Natural killer cell treated with Interleukin-12 subunit alpha and Interleukin-12 subunit beta and Interleukin-15 and Interleukin-18, amount 100 ng/mL, for 72 hours (primary cell): ENCODE data around the gene RAP1B. TPM values are rescaled to one million over a fixed set of nuclear protein-coding genes. Genes with fewer than 3 reads are reported as not detected.

Experiments used
- ATAC-seq, 2 donors: fragments of 150-1000 bp; cut with Tn5 transposase in 1 of 2; sonication (Bioruptor Pico), chemical (Tn5 transposase) in 1 of 2; 2 replicates each; pipeline ENCODE4 v1.10.0; 2021
- DNase-seq: peaks from one replicate; pipeline ENCODE4 v3.0.0; 2022; ENCODE audit warnings: low spot score
- H3K27ac Mint-ChIP-seq, 2 donors: 1 replicate in 1 of 2; 2 replicates in 1 of 2; pipeline ENCODE4 v1.8.0; 2022; ENCODE audit warnings: mixed read lengths in 2 of 2, mild to moderate bottlenecking in 1 of 2, moderate library complexity in 1 of 2
- H3K27me3 Mint-ChIP-seq, 2 donors: 1 replicate in 1 of 2; 2 replicates in 1 of 2; pipeline ENCODE4 v1.8.0; 2022; ENCODE audit warnings: mixed read lengths in 2 of 2
- H3K36me3 Mint-ChIP-seq: one replicate; pipeline ENCODE4 v1.8.0; 2022; ENCODE audit warnings: mixed read lengths
- H3K4me1 Mint-ChIP-seq, 2 donors: 1 replicate in 1 of 2; 2 replicates in 1 of 2; pipeline ENCODE4 v1.8.0; 2022; ENCODE audit warnings: low read depth in 2 of 2, mixed read lengths in 2 of 2, mild to moderate bottlenecking in 1 of 2
- H3K4me3 Mint-ChIP-seq: one replicate; pipeline ENCODE4 v1.8.0; 2022; ENCODE audit warnings: mixed read lengths
- H3K9me3 Mint-ChIP-seq: 2 replicates; pipeline ENCODE4 v1.8.0; 2022; ENCODE audit warnings: mixed read lengths
- total RNA-seq, 2 donors: library from RNA; stranded (reverse); gene quantifications; one replicate each; pipeline ENCODE4 v1.2.3, GENCODE V29; 2022

RAP1B gene
- total RNA-seq = 100 to 1,000 TPM; 328 to 448 TPM

- Mint-ChIP-seq H3K9me3 (no peaks in the 10 kb centered on the region), H3K4me1 (peaks cover 37 to 57% of the 10 kb centered on the region in 2 donors), H3K36me3 (peaks cover 35% of the 10 kb centered on the region), H3K4me3 (peak within 1 kb of the TSS; percentile 99), H3K27me3 (no peaks in the 10 kb centered on the region), H3K27ac (peak within 1 kb of the TSS; percentile 99)
- ATAC-seq (peak; percentile 92 to 94), DNase-seq (peak; percentile 93)
Measured at GRCh38 chr12:68610370-68611093, at the start of gene RAP1B. RAP1B (plus strand) TSS chr12:68610899; CDS start chr12:68648725, 37,826 bp downstream.

- H3K9me3 Mint-ChIP-seq = no peaks in the 10 kb centered on the region
- DNase-seq (no peak), ATAC-seq (no peak)
- no peaks in the 10 kb centered on the region for H3K27me3 Mint-ChIP-seq
- H3K4me3 Mint-ChIP-seq = no peak overlapping the region
- peaks cover 4% of the 10 kb centered on the region for H3K36me3 Mint-ChIP-seq
- peaks cover 32 to 41% of the 10 kb centered on the region in 2 donors for H3K4me1 Mint-ChIP-seq
- H3K27ac Mint-ChIP-seq = no peak overlapping the region
Measured at GRCh38 chr12:68561830-68562229, 48.9 kb upstream of the RAP1B start.

GRCh38 chr12:68564166-68564565 is 46.5 kb upstream of the RAP1B start:
- peak overlapping the region; percentile 59 to 91 for H3K27ac Mint-ChIP-seq
- peak overlapping the region; percentile 36 for H3K4me3 Mint-ChIP-seq
- ATAC-seq (no peak), DNase-seq (no peak)
- no peaks in the 10 kb centered on the region for H3K27me3 Mint-ChIP-seq
- peaks cover 4% of the 10 kb centered on the region for H3K36me3 Mint-ChIP-seq
- peaks cover 28 to 35% of the 10 kb centered on the region in 2 donors for H3K4me1 Mint-ChIP-seq
- no peaks in the 10 kb centered on the region for H3K9me3 Mint-ChIP-seq

- H3K4me3 Mint-ChIP-seq = peak overlapping the region; percentile 42
- H3K27me3 Mint-ChIP-seq = no peaks in the 10 kb centered on the region
- peaks cover 19 to 24% of the 10 kb centered on the region in 2 donors for H3K4me1 Mint-ChIP-seq
Measured at GRCh38 chr12:68565391-68565903, 45.3 kb upstream of the RAP1B start.

GRCh38 chr12:68568922-68569569 is 41.7 kb upstream of the RAP1B start:
- peaks cover 25 to 34% of the 10 kb centered on the region in 2 donors for H3K4me1 Mint-ChIP-seq
- H3K36me3 Mint-ChIP-seq = no peaks in the 10 kb centered on the region
- peak overlapping the region; percentile 14 to 52 for H3K27ac Mint-ChIP-seq
- H3K4me3 Mint-ChIP-seq = no peak overlapping the region
- H3K9me3 Mint-ChIP-seq = no peaks in the 10 kb centered on the region
- H3K27me3 Mint-ChIP-seq = no peaks in the 10 kb centered on the region
- ATAC-seq (no peak), DNase-seq (no peak)

More at GRCh38 chr12:68565391-68565903, 45.3 kb upstream of the RAP1B start:
- H3K9me3 Mint-ChIP-seq = no peaks in the 10 kb centered on the region
- H3K36me3 Mint-ChIP-seq = no peaks in the 10 kb centered on the region
- H3K27ac Mint-ChIP-seq = peak overlapping the region; percentile 59 to 91
- DNase-seq = no peak
- peak; percentile 78 to 81 for ATAC-seq

GRCh38 chr12:68572661-68573060 is 38.0 kb upstream of the RAP1B start:
- H3K4me1 Mint-ChIP-seq = peaks cover 13 to 14% of the 10 kb centered on the region in 2 donors
- H3K36me3 Mint-ChIP-seq = no peaks in the 10 kb centered on the region
- DNase-seq (no peak), ATAC-seq (no peak)
- no peaks in the 10 kb centered on the region for H3K27me3 Mint-ChIP-seq
- no peak overlapping the region for H3K27ac Mint-ChIP-seq
- no peaks in the 10 kb centered on the region for H3K9me3 Mint-ChIP-seq
- no peak overlapping the region for H3K4me3 Mint-ChIP-seq

- DNase-seq = no peak
- peak overlapping the region in 1 of 2 donors; percentile 48 for H3K27ac Mint-ChIP-seq
- H3K4me1 Mint-ChIP-seq = peaks cover 13 to 14% of the 10 kb centered on the region in 2 donors
- no peaks in the 10 kb centered on the region for H3K9me3 Mint-ChIP-seq
- no peaks in the 10 kb centered on the region for H3K36me3 Mint-ChIP-seq
- no peak overlapping the region for H3K4me3 Mint-ChIP-seq
- H3K27me3 Mint-ChIP-seq = no peaks in the 10 kb centered on the region
- ATAC-seq = no peak
Measured at GRCh38 chr12:68573406-68573805, 37.3 kb upstream of the RAP1B start.

- ATAC-seq (no peak), DNase-seq (no peak)
- no peaks in the 10 kb centered on the region for H3K36me3 Mint-ChIP-seq
- no peak overlapping the region for H3K4me3 Mint-ChIP-seq
- H3K27ac Mint-ChIP-seq = no peak overlapping the region
- H3K27me3 Mint-ChIP-seq = no peaks in the 10 kb centered on the region
- H3K9me3 Mint-ChIP-seq = no peaks in the 10 kb centered on the region
- H3K4me1 Mint-ChIP-seq = peaks cover 0 to 6% of the 10 kb centered on the region in 2 donors
Measured at GRCh38 chr12:68577949-68578348, 32.8 kb upstream of the RAP1B start.

- Mint-ChIP-seq H3K36me3 (no peaks in the 10 kb centered on the region), H3K4me3 (no peak overlapping the region), H3K27me3 (no peaks in the 10 kb centered on the region), H3K27ac (peak overlapping the region in 1 of 2 donors; percentile 35), H3K4me1 (peaks cover 0 to 5% of the 10 kb centered on the region in 2 donors), H3K9me3 (no peaks in the 10 kb centered on the region)
- ATAC-seq = no peak
- no peak for DNase-seq
Measured at GRCh38 chr12:68578765-68579164, 31.9 kb upstream of the RAP1B start.

- H3K36me3 Mint-ChIP-seq = no peaks in the 10 kb centered on the region
- no peak overlapping the region for H3K4me3 Mint-ChIP-seq
- DNase-seq (no peak), ATAC-seq (no peak)
- H3K4me1 Mint-ChIP-seq = peaks cover 0 to 5% of the 10 kb centered on the region in 2 donors
- H3K27me3 Mint-ChIP-seq = no peaks in the 10 kb centered on the region
- no peaks in the 10 kb centered on the region for H3K9me3 Mint-ChIP-seq
- peak overlapping the region in 1 of 2 donors; percentile 35 for H3K27ac Mint-ChIP-seq
Measured at GRCh38 chr12:68579254-68579653, 31.4 kb upstream of the RAP1B start.

GRCh38 chr12:68580911-68581310 is 29.8 kb upstream of the RAP1B start:
- H3K27me3 Mint-ChIP-seq = no peaks in the 10 kb centered on the region
- no peaks in the 10 kb centered on the region for H3K9me3 Mint-ChIP-seq
- H3K36me3 Mint-ChIP-seq = no peaks in the 10 kb centered on the region
- no peak overlapping the region for H3K4me3 Mint-ChIP-seq
- peaks cover 1 to 13% of the 10 kb centered on the region in 2 donors for H3K4me1 Mint-ChIP-seq
- ATAC-seq = no peak
- no peak overlapping the region for H3K27ac Mint-ChIP-seq
- DNase-seq = no peak

- no peaks in the 10 kb centered on the region for H3K9me3 Mint-ChIP-seq
- ATAC-seq (no peak), DNase-seq (no peak)
- H3K4me3 Mint-ChIP-seq = no peak overlapping the region
- peaks cover 6 to 20% of the 10 kb centered on the region in 2 donors for H3K4me1 Mint-ChIP-seq
- H3K27ac Mint-ChIP-seq = no peak overlapping the region
- no peaks in the 10 kb centered on the region for H3K36me3 Mint-ChIP-seq
- H3K27me3 Mint-ChIP-seq = no peaks in the 10 kb centered on the region
Measured at GRCh38 chr12:68581926-68582325, 28.8 kb upstream of the RAP1B start.

GRCh38 chr12:68585966-68586365 is 24.7 kb upstream of the RAP1B start:
- Mint-ChIP-seq H3K27me3 (no peaks in the 10 kb centered on the region), H3K4me3 (peak overlapping the region; percentile 36), H3K36me3 (peaks cover 13% of the 10 kb centered on the region), H3K27ac (peak overlapping the region in 1 of 2 donors; percentile 78), H3K9me3 (peaks cover 5% of the 10 kb centered on the region), H3K4me1 (peaks cover 23 to 29% of the 10 kb centered on the region in 2 donors)
- ATAC-seq (no peak), DNase-seq (no peak)

- H3K27me3 Mint-ChIP-seq = no peaks in the 10 kb centered on the region
- DNase-seq = peak; percentile 72
- H3K4me3 Mint-ChIP-seq = peak overlapping the region; percentile 66
- peak; percentile 96 to 97 for ATAC-seq
- peaks cover 37 to 44% of the 10 kb centered on the region in 2 donors for H3K4me1 Mint-ChIP-seq
- peak overlapping the region; percentile 77 to 80 for H3K27ac Mint-ChIP-seq
- H3K9me3 Mint-ChIP-seq = peaks cover 5% of the 10 kb centered on the region
- H3K36me3 Mint-ChIP-seq = peaks cover 17% of the 10 kb centered on the region
Measured at GRCh38 chr12:68587448-68587873, 23.2 kb upstream of the RAP1B start.
